PC-3 (cell line): ENCODE measurements around the gene DGKB.

ENCODE experiments used
- EZH2 ChIP-seq: fragments of 300-600 bp; sonication (generic); IDR thresholded peaks from one replicate; pipeline ENCODE4 v1.6.1; 2017; ENCODE audit warnings: antibody characterized with exemption, mild to moderate bottlenecking, low read length; ENCODE audit not compliant: unreplicated experiment
- EZH2phosphoT487 ChIP-seq: fragments of 300-600 bp; sonication (generic); IDR thresholded peaks from 2 replicates; pipeline ENCODE4 v1.6.1; 2018; ENCODE audit warnings: mild to moderate bottlenecking, antibody characterized with exemption, low read length, borderline replicate concordance
- TF ChIP-seq, protein P1 (sequence below): fragments of 300-600 bp; sonication (generic); conservative IDR thresholded peaks from 2 replicates; pipeline ENCODE4 v1.5.1; 2017; ENCODE audit warnings: antibody characterized with exemption, low read depth, mild to moderate bottlenecking, low read length

DNA sequence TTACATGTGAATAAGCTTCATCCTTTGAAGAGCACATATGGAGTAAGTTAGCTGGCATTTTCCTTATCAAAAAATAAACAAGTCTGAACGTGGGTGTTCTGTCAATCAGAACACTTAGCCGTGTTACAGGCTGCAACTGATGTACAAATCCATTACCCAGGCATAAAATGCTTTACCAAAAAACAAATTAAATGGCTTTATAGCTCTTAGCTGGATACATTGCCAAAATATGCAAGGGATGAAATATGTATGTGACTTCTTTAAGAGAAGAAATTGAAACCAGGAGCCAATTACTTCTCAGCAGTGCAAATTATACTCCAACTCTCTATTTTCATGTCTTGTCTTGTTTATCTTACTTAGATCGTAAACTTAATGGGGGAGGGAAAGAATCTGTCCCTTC, 214.8 kb downstream of the DGKB start:
- TF ChIP-seq, protein P1, sequence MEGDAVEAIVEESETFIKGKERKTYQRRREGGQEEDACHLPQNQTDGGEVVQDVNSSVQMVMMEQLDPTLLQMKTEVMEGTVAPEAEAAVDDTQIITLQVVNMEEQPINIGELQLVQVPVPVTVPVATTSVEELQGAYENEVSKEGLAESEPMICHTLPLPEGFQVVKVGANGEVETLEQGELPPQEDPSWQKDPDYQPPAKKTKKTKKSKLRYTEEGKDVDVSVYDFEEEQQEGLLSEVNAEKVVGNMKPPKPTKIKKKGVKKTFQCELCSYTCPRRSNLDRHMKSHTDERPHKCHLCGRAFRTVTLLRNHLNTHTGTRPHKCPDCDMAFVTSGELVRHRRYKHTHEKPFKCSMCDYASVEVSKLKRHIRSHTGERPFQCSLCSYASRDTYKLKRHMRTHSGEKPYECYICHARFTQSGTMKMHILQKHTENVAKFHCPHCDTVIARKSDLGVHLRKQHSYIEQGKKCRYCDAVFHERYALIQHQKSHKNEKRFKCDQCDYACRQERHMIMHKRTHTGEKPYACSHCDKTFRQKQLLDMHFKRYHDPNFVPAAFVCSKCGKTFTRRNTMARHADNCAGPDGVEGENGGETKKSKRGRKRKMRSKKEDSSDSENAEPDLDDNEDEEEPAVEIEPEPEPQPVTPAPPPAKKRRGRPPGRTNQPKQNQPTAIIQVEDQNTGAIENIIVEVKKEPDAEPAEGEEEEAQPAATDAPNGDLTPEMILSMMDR: no peak
- TF ChIP-seq EZH2 (no peak), EZH2phosphoT487 (no peak)
